NOMO-1 treated with dmso at 0.1 percent for 144 hours (cell line): ENCODE results near the gene LIN28B.
"Not testable (repeated sequence)": the region's sequence is repeated elsewhere in the genome, so short reads cannot be mapped to it uniquely, and the experiment has no call there.

Experiments
- DNase-seq: peaks from one replicate; lab custom pipeline; 2025; ENCODE audit not compliant: unreplicated experiment; lab: John Stamatoyannopoulos, UW

The LIN28B gene

DNA sequence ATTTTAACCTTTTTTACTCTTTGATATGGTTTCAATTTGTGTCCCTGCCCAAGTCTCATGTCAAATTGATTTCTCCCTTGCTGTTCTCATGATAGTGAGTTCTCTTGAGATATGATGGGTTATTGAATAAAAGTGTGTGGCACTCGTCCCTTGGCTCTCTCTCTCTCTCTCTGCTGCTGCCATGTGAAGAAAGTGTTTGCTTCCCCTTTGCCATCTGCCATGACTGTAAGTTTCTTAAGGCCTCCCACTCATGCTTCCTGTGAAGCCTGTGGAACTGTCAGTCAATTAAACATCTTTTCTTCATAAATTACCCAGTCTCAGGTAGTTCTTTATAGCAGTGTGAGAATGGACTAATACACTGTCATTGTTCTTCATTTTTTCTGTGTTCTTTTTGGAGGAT, 48.5 kb downstream of the LIN28B start:
- DNase-seq: no peak

DNA sequence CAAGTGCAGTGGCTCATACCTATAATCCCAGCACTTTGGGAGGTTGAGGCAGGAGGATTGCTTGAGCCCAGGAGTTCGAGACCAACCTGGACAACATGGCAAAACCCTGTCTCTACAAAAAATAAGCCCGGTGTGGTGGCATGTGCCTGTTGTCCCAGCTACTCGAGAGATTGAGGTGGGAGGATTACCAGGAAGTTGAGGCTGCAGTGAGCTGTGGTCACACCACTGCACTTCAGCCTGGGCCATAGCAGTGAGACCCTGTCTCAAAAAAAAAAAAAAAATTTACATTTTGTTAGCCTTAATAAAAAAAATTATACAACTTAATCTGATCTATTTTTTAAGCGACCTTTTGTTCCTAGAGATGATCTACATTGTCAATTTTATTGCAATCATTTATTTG, 56.6 kb downstream of the LIN28B start:
- not testable (repeated sequence) for DNase-seq

DNA sequence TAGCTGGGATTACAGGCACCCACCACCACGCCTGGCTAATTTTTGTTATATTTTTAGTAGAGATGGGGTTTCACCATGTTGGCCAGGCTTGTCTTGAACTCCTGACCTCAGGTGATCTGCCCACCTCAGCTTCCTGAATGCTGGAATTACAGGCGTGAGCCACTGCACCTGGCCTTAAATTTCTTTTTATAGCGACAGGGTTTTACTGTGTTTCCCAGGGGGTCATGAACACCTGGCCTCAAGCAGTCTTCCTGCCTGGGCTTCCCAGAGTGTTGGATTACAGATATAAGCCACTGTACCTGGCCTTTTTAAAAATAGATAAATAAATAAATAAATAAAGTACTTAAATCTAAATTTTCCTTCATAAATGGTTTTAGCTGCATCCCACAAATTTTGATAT, 57.5 kb downstream of the LIN28B start:
- no peak for DNase-seq

DNA sequence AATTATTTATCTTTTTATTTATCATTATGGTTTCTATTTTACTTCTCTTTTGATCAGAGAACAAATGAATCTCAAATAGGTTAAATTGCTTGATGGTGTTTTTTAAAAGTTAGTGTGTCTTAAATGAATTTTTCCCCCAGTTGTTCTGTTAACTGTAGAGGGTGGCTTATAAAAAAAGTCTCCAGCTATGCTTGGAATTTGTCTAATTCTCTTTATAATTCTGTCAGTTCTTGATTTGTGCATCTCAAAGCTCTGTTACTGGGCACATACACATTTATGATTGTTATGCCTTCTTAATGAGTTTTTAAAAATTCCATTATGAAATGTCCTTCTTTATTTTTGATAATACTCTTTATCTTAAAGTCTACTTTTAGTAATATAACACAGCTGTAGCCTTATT, 58.0 kb downstream of the LIN28B start:
- DNase-seq: no peak

DNA sequence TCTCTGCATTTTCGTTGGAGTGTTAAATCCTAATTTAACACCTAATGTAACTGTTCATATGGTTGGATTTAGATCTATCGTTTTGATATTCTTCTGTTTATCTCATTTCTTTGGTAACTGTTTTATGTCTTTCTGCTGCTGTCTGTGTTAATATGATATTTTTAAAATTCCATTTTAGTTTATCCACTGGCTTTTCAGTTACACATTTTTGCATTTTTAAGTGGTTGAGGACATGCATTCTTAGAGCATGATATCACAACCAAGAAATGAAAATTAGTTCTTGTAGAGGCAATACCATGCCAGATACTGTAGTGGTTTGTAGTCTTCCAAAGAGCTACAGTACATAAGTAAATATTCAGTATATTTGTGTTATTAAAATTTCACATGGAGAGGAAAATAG, 58.6 kb downstream of the LIN28B start:
- no peak for DNase-seq

DNA sequence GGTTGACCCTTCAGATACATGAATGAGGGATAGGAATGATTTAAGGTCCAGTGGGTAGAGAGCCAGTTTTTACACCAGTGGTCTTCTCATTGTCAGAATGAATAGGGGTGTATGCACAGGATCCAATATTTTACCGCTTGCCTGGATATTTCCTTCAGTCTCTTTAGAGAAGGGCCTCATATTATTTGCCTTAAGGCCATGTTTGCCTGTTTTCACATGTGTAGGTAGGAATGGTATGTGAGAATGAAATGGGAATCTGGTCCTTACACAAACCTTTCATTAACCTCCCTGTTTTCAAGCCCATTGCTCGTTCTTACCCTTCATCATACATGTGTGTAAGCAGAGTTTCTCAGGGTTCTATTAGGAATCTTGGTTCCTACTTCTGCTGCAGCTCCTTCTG, 62.4 kb downstream of the LIN28B start:
- DNase-seq: no peak

DNA sequence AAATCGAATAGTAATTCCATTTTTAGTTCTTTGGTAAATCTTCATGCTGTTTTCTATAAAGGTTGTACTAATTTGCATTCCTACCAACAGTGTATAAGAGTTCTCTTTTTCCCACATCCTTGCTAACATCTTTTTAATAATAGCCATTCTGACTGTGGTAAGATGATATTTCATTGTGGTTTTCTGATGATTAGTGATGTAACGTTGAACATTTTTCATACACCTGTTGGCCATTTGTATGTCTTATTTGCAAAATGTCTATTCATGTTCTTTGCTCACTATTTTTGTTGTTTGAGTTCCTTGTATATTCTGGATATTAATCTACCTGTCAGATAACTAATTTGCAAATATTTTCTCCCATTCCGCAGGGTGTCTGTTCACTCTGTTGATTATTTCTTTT, 64.5 kb downstream of the LIN28B start:
- no peak for DNase-seq

DNA sequence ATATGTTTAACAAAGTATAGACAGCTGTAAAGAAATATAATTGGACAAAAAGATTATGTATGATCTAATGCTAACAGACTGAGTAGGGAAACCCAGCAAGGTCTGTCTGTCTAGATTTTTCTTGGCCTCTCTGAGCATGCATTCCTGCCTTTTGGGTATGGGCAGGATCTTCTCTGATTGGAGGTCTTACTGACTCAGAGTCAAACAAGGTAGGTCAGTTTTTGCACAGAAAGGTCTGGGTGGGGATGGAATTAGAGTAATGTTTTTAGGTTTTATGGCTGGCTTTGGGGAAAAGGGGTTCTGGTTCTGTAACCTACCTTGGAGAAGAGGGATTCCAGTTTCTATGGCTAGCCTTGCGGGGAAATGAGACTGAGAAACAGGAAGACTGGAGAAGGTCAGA, 65.5 kb downstream of the LIN28B start:
- no peak for DNase-seq

DNA sequence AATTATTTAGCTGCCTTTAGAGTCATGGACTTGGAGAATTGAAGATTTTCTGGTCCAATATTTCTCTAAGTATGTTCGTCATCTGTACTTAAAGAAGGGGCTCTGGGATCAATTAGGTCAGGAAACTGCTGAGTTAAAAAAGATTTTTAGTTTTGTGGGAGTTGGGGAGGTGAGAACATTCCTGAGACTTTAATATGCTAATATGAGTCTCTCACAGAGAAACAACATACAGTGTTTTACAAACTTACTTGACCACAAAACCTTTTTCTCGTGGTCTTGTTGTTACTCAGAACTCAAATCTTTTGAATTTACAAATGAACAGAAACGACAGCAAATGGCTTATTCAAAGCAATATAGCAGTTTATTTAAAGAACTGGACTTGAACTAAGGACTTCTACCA, 67.9 kb downstream of the LIN28B start:
- DNase-seq: no peak

DNA sequence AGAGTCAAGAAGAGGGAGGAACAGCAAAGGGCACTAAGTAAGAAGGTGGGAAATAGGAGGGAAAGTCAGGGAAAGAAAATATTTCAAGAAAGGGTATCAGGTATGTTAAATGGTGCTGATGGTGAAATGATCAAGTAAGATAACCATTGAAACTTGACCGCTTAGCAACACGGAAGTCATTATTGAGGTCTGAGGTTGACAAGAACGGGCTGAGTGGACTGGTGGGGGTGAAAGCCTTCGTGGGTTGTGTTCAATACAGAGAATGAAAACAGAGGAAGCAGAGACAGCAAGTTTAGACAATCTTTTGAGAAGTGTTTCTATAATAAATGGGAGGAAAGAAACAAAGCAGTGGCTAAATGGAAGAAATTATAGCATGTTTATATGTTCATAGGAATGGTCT, 72.0 kb downstream of the LIN28B start:
- DNase-seq: no peak

DNA sequence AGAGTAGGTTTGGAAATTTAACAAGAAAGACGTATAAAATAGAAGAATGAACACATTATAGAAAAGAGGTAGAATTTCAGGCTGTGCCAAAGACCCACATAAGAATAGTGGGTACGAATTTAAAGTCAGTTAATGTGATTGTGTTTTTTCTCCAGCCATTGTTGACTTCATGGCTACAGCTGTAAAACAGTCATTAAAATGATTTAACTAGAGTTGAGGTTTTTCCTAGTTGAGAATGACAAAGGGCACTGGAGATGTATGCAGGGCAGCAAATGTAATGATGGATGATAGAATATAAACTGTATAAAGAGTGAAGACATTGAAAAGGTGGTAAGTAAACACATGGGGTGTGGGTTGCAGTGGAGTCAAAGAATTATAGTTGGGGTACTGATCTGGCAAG, 72.7 kb downstream of the LIN28B start:
- no peak for DNase-seq

DNA sequence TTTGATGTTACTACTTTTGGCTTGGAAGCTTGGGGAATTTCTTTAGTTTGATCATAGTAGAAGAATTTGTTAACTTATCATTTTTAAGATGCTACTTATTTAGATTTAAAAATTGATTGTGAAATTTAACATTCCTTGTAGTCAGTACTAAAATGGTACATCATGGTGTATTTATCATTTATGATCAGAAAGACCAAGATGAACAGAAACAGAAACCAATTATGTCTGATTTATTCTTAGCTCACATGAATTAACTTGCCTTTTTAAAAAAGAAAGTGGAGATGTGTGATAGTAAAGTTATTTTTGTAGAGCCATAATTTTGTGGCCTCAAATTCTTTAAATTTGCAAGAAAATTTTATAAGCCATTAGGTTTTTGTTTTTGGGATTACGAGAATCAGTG, 77.6 kb downstream of the LIN28B start:
- DNase-seq: no peak

DNA sequence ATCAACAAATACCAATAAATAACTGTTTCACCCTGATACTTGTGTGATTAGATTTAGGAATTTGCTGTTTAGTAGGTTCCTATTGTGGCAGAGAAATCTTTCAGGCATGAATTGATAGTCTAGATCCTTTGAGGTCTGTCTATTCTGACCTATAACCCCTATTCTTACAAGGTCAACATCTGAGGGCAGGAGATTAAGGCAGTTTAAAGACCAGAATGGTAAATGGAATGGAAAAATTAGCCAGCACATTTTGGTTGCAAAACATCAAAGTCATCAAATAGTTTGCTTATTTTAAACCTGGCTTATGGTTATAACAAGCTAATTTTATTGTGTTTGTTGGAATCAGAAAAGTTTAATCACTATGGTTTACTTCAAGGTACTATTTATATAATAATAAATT, 78.4 kb downstream of the LIN28B start:
- DNase-seq: no peak

DNA sequence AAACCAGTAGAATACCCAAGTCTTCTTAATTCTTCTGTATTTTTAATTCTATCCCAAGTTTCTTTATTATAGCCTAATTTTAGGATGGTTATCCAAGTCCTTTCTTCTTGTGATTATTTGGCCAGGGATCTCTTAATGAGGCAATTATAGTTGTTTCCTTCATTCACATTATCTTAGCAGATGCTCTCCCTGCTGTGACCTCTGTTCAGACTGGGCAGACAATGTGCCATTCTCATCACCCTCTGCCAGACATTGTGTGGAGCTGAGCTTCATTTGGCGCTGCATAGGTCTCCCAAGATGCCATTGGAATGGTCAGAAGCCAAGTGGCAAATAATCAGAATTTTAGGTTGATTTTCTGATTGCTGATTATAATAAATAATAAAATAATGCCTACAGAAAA, 79.4 kb downstream of the LIN28B start:
- DNase-seq: no peak

DNA sequence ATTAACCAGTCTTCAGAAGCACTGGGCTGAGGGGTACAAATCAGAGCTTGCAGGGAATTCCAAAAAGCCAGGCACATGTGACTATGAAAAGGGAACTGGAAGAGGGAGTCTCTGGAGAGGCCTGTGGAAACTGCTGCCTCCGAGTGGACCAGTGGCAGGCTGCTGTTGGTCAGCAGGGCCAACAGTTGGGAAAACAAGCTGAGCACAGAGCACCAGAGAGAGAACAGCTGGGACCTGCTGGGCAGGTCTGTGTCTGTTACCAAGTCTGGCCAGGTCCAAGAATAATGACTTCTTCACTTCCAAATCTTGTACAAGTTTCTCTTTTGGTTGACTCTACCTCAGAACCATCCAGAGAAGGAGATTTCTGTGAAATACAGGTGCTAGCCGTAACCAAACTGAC, 81.4 kb downstream of the LIN28B start:
- no peak for DNase-seq

DNA sequence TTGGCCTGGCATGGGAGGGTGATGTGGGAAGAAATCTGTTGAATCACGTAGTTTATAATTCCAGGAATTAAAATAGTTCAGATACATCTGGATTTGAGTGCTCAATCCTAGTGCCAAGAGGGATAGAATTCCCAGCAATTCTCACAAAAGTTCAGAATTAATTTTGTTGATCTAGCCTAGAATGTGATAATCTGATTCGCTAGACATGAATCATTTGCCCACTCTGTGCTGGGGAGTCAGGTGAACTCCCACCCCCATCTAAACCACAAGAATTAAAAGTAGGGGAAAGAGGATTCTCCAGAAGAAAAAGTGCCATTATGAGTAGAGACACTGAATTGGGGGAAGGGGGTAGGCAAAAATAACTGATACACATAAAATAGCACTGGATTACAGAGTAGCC, 85.0 kb downstream of the LIN28B start:
- no peak for DNase-seq

DNA sequence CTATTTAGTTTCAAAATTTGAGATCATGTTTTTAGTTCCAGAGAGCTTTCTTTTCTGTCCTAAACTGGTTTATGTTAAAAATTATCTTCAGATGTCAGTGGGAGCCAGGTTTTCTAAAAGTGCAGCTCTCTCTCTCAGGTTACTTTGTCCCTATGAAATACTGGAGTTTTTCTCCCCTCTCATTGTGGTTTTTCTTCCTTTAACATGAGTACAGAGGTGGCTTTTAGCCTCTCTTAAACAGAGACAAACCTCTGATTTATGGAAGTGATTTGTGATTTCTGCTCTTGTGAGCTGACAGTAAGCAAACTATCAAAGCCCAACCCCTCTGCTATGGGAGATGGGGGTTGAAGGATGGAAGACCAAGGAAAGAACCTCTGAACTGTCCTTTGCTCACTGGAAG, 85.7 kb downstream of the LIN28B start:
- DNase-seq: no peak

DNA sequence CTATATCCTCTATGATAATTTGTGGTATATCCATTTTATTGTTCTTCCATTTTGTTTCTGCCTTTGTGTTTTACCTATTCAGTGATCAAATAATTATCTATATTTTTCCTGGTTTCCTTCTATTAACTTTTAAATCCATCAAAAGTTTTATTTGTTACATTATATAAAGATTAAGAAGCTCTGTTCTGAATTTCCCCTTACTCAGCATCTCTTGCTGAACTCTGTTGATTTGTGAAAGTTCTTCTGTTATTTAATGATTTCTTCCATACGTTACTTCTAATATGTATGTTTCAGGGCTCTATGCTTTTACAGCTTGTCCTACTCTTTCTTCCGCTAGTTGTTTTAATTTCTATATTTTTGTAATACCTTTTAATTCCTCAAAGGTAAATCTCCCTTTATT, 87.1 kb downstream of the LIN28B start:
- no peak for DNase-seq

DNA sequence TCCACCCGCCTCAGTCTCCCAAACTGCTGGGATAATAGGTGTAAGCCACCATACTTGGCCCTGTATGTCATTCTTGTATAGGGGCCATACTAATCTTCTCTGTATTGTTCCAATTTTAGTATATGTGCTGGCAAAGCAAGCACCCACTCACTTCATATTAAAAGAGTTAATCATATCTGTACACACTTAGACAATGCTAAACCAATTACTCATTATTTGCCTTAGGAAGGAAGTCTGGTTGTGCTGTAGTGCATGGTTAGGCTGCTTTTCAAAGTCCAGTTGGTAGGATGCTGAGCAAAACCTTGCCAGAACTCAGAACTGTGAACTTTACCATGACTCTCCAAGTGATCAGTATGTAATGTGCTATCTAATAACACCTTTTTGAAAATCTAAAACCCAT, 88.6 kb downstream of the LIN28B start:
- DNase-seq: no peak

DNA sequence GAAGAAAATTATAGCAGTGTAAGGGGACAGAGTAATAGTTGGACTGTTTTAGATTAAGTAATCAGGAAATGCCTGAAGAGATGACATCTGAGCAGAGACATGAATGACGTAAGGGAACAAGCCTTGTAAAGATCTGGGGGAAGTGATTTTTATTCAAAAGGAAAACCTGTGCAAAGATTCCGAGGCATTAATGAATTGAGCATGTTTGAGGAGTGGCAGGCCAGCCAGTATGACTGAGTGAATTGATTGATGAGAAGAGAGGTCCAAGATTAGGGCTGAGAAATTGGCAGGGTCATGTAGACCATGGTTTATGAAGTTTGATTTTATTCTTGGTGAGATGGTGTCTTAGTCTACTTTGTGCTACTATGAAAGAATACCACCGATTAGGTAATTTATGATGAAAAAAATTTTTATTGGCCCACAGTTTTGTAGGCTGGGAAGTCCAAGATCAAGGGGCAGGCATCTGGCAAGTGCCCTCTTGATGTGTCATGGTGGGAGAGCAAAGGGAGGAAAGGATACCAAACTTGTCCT, 95.1 kb downstream of the LIN28B start:
- no peak for DNase-seq

DNA sequence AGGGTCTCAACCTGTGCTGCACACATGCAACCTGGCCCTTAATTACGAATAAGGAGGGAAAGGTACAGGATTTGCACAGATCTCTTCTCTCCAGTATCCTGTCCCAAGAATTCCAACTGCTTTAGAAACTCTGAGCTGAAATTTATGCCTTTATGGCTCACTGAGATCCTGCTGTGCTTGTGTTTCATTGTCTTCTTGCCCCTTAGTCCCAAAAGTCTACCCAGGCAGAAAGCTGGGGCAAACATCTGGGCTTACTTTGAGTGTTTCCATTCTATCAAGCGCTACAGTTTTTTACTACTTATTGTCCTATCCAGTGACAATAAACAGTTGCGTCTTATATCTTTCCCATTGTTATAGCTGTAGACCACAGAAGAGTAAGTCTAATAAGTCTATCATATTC, 99.7 kb downstream of the LIN28B start:
- no peak for DNase-seq

DNA sequence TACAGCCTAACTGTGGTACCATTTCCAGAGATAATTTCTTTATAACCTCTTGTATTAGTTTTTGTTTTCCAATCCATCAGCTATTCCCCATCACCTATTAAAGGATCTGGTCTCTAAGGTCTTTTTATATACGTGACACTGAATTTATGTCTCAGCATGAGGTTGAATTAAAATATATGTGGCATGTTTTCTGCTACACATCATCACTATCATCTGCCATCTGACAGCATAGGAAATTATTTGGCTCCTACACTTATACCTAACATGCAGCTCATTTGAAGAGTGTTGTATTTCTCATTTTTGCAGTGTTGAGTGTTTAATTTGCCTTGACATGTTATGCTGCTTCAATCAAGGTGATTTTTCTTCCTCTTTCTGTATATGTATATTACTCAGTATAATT, 100.3 kb downstream of the LIN28B start:
- no peak for DNase-seq

DNA sequence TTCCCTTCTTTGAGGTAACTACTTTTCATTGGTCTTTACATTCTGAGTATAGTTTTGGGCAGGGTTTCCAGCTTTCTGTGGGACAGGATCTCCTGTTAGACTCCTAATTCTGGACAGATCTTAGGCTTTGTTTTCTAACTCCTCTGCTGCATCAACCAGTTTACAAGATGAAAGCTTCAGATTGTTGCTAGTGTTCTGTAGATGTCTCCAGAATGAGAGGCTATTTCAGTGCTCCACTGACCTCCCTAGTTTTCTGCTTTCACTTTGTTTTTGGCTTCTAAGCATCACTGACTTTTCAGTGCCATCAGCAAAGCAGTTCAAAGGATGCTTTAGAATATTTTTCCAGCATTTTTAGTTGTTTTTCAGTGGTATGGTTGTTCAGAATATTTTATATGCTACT, 101.4 kb downstream of the LIN28B start:
- no peak for DNase-seq

DNA sequence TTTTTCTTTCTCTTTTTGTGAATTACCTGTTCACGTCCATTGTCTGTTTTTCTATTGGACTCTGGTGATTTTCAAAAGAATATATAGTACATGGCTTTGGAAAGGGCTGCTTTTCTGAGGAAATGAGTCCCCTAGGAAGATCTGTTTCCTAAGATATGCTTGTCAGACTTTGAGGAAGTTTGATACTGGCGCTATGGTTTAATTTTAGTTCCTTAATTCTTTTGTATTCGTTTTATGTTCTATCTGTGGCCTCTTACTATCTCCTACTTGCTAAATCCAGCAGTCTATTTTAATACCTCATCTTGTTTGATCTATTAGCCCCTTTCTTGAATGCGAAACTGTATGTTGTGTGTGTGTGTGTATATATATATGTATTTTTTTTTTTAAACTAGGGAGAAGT, 101.9 kb downstream of the LIN28B start:
- DNase-seq: no peak
